Upper lobe of left lung (tissue), 6 donors: ENCODE measurements around the gene GRK2. TPM values are rescaled to one million over a fixed set of nuclear protein-coding genes. Genes with fewer than 3 reads are reported as not detected.
A peak's percentile ranks its signal among the peaks of the same experiment; 100 is the strongest.

Source experiments
- ATAC-seq, 2 donors: fragments of 200-7000 bp; cut with Tn5 transposase; one replicate each; pipeline ENCODE4 v1.9.1; 2022; ENCODE audit warnings: mild to moderate bottlenecking in 2 of 2, moderate library complexity in 2 of 2; ENCODE audit not compliant: low FRiP score in 2 of 2
- DNase-seq, 2 donors: peaks; one replicate each; pipeline ENCODE4 v3.0.0-alpha.2; 2019 to 2020
- H3K27ac ChIP-seq, 4 donors: fragments of 200-600 bp; sonication (generic); one replicate each; pipeline ENCODE4 v1.5.1; 2016 to 2019
- H3K27me3 ChIP-seq, 4 donors: fragments of 200-600 bp; sonication (generic); one replicate each; pipeline ENCODE4 v1.5.1; 2017 to 2019
- H3K36me3 ChIP-seq, 4 donors: fragments of 200-600 bp; sonication (generic); one replicate each; pipeline ENCODE4 v1.5.1; 2016 to 2019
- H3K4me1 ChIP-seq, 4 donors: fragments of 200-600 bp; sonication (generic); one replicate each; pipeline ENCODE4 v1.5.1; 2018 to 2019
- H3K4me3 ChIP-seq, 4 donors: fragments of 200-600 bp; sonication (generic); one replicate each; pipeline ENCODE4 v1.5.1; 2017 to 2019; ENCODE audit warnings: mild to moderate bottlenecking in 2 of 4, moderate library complexity in 1 of 4
- H3K9me3 ChIP-seq, 4 donors: fragments of 200-600 bp; sonication (generic); one replicate each; pipeline ENCODE4 v1.5.1; 2018 to 2019
- EP300 ChIP-seq, 4 donors: sonication (generic); formaldehyde crosslinking; IDR thresholded peaks; one replicate each; pipeline ENCODE4 v1.5.1; 2017; ENCODE audit warnings: antibody characterized with exemption in 4 of 4, control low read depth in 2 of 4
- POLR2A ChIP-seq, 4 donors: fragments of 450-650 bp; IDR thresholded peaks; one replicate each; pipeline ENCODE4 v1.5.1; 2016 to 2017; ENCODE audit warnings: antibody characterized with exemption in 4 of 4, mild to moderate bottlenecking in 2 of 4
- POLR2AphosphoS5 ChIP-seq, 2 donors: sonication (generic); formaldehyde crosslinking; IDR thresholded peaks; one replicate each; pipeline ENCODE4 v1.5.1; 2017; ENCODE audit warnings: antibody characterized with exemption in 2 of 2
- WGBS, 2 donors: methylation state at CpG; one replicate each; pipeline ENCODE4 v1.1.5; 2017 to 2018; 5-methylcytosine and 5-hydroxymethylcytosine counted together
- total RNA-seq, 6 donors: library from RNA; depleted of rRNA in 4 of 6; stranded (reverse); fragments of >200 nt in 4 of 6; gene quantifications; one replicate each; pipeline versions ENCODE4 v1.1.0 to v1.2.1, GENCODE V29; 2016 to 2021
- TF ChIP-seq, protein P1 (sequence below), 6 experiments: fragments of 450-650 bp in 4 of 6; fragments of 200-600 bp in 2 of 6; sonication (generic) in 2 of 6; IDR thresholded peaks; one replicate each; pipeline ENCODE4 v1.5.1; 2016 to 2019; ENCODE audit warnings: antibody characterized with exemption in 6 of 6
- donor health status: DM: no; HTN: no; CAD: no; lungs with moderate emphysema.
- donor health status: DM: no; HTN: yes; CAD: no; lungs with severe emphysema.

Gene GRK2
- total RNA-seq, 6 donors from 2014 or later: 76.9 to 232 (median 117) TPM

DNA sequence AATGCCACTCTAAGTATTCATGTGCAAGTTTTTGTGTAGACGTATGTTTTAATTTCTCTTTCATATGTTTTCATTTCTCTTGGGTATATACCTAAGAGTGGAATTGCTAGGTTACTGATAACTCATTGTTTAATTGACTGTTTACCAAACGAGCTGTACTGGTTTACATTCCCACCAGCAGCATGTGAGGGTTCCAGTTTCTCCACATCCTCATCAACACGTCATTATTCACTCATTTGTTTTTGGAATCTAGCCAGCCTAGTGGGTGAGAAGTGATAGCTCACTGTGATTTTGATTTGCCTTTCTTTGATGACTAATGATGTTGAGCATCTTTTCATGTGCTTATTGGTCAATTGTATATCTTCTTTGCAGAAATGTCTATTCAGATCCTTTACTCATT, 26.8 kb downstream of the GRK2 start:
- ATAC-seq (no peak), DNase-seq (no peak)
- 32 to 34% methylated on average over 3 of the region's 3 CpGs for WGBS, 2 donors
- Histone ChIP-seq H3K27ac (peak overlapping the region in 1 of 4 donors; percentile 14), H3K27me3 (no peaks in the 10 kb centered on the region), H3K9me3 (peaks cover 0 to 10% (median 6%) of the 10 kb centered on the region in 4 donors), H3K4me1 (peaks cover 17 to 42% (median 24%) of the 10 kb centered on the region in 4 donors), H3K36me3 (peaks cover 0 to 58% (median 27%) of the 10 kb centered on the region in 4 donors), H3K4me3 (no peak overlapping the region)
- TF ChIP-seq POLR2AphosphoS5 (IDR thresholded peaks at IDR 0.05) (no peak), EP300 (IDR thresholded peaks at IDR 0.05) (no peak), POLR2A (IDR thresholded peaks at IDR 0.05) (no peak)
- TF ChIP-seq, protein P1, sequence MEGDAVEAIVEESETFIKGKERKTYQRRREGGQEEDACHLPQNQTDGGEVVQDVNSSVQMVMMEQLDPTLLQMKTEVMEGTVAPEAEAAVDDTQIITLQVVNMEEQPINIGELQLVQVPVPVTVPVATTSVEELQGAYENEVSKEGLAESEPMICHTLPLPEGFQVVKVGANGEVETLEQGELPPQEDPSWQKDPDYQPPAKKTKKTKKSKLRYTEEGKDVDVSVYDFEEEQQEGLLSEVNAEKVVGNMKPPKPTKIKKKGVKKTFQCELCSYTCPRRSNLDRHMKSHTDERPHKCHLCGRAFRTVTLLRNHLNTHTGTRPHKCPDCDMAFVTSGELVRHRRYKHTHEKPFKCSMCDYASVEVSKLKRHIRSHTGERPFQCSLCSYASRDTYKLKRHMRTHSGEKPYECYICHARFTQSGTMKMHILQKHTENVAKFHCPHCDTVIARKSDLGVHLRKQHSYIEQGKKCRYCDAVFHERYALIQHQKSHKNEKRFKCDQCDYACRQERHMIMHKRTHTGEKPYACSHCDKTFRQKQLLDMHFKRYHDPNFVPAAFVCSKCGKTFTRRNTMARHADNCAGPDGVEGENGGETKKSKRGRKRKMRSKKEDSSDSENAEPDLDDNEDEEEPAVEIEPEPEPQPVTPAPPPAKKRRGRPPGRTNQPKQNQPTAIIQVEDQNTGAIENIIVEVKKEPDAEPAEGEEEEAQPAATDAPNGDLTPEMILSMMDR (IDR thresholded peaks at IDR 0.05): no peak

- ATAC-seq: no peak
- TF ChIP-seq EP300 (IDR thresholded peaks at IDR 0.05) (no peak), POLR2AphosphoS5 (IDR thresholded peaks at IDR 0.05) (no peak), POLR2A (IDR thresholded peaks at IDR 0.05) (no peak)
- TF ChIP-seq, protein P1 (IDR thresholded peaks at IDR 0.05): no peak
- Histone ChIP-seq H3K36me3 (peaks cover 13 to 75% (median 40%) of the 10 kb centered on the region in 4 donors), H3K4me1 (peaks cover 1 to 22% (median 8%) of the 10 kb centered on the region in 4 donors), H3K27ac (no peak overlapping the region), H3K27me3 (no peaks in the 10 kb centered on the region), H3K9me3 (peaks cover 0 to 10% (median 6%) of the 10 kb centered on the region in 4 donors), H3K4me3 (no peak overlapping the region)
- DNase-seq: no peak
- 94 to 97% methylated on average over 1 of the region's 1 CpG for WGBS, 2 donors
Measured at GRCh38 chr11:67295846-67296245, 29.6 kb downstream of the GRK2 start.

DNA sequence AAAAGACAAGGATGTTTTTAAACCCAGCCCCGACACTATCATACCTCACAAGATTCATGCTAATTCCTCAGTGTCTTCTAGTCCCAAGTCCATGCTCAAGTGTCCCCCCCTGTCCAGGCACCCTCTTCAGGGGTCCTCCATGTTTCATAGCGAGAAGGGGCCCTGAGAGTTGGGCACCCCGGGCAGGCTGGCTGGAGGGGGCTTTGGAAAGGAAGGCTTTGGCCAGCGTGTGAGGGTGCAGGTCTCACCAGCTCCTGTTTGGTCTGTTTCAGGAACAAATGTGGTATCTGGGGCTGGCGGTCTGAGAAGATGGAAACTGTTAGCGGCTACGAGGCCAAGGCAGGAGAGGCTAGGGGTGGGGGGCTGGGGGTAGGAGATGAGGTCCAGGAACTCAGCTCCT, 32.5 kb downstream of the GRK2 start:
- DNase-seq (no peak), ATAC-seq (no peak)
- H3K36me3 ChIP-seq: peaks cover 13 to 64% (median 35%) of the 10 kb centered on the region in 4 donors

DNA sequence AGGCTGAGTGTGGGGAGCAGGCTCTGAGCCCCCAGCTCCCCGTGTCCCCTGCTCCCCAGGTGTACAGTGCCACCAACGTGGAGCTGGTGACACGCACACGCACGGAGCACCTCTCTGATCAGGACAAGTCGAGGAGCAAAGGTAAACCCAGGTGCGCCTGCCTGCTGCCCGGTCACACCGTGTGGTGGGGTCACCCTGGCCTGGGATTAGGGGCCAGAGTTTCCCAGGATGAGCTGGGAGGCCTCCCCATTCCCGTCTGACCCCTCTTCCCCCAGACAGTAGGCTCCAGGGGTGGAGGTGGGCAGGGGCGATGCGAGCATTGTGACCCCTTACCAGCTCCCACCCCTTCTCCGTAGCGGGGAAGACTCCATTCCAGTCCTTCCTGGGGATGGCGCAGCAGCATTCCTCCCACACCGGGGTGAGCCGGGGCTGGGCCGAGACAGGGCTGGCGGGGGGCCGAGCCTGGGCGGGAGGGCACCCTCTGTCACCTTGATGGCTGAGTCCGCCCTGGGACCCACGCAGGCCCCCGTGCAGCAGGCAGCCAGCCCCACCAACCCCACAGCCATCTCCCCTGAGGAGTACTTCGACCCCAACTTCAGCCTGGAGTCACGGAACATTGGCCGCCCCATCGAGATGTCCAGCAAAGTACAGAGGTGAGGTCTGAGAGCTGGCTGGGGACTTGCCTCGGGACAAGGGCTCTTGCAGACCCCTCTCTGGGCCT, 33.4 kb downstream of the GRK2 start:
- Histone ChIP-seq H3K4me3 (no peak overlapping the region), H3K36me3 (peaks cover 13 to 56% (median 35%) of the 10 kb centered on the region in 4 donors), H3K27ac (no peak overlapping the region), H3K27me3 (no peaks in the 10 kb centered on the region), H3K9me3 (peaks cover 0 to 10% (median 6%) of the 10 kb centered on the region in 4 donors), H3K4me1 (peaks cover 21 to 30% (median 24%) of the 10 kb centered on the region in 4 donors)
- DNase-seq: peak in 1 of 2 donors; percentile 79
- TF ChIP-seq POLR2A (IDR thresholded peaks at IDR 0.05) (no peak), EP300 (IDR thresholded peaks at IDR 0.05) (no peak), POLR2AphosphoS5 (IDR thresholded peaks at IDR 0.05) (no peak)
- TF ChIP-seq, protein P1 (IDR thresholded peaks at IDR 0.05): no peak
- WGBS, 2 donors: 85 to 95% methylated on average over 4 to 28 of the region's 29 CpGs
- ATAC-seq: no peak

More for the DNA sequence above, 32.5 kb downstream of the GRK2 start:
- WGBS, 2 donors: 94 to 96% methylated on average over 5 to 6 of the region's 7 CpGs
- H3K9me3 ChIP-seq: peaks cover 0 to 10% (median 6%) of the 10 kb centered on the region in 4 donors
- H3K4me3 ChIP-seq: no peak overlapping the region
- H3K27ac ChIP-seq: no peak overlapping the region
- H3K27me3 ChIP-seq: no peaks in the 10 kb centered on the region
- H3K4me1 ChIP-seq: peaks cover 14 to 22% (median 16%) of the 10 kb centered on the region in 4 donors
- no peak for TF ChIP-seq POLR2AphosphoS5 (IDR thresholded peaks at IDR 0.05)
- TF ChIP-seq, protein P1 (IDR thresholded peaks at IDR 0.05): no peak
- TF ChIP-seq POLR2A (IDR thresholded peaks at IDR 0.05): no peak
- no peak for TF ChIP-seq EP300 (IDR thresholded peaks at IDR 0.05)
